ENCODE measurements around the gene ZNF263.

The ZNF263 gene

GRCh38 chr16:3234857-3235561 lies 48.3 kb upstream of the ZNF263 start, which contains the start of gene ZNF200 (continued):
- TF ChIP-seq ZNF518A (tag by site-specific recombination; conservative IDR thresholded peaks at IDR 0.05; ENCODE audit: low read depth) (peak; percentile 71; the same call in 1 of the 2 replicates), ZXDB (tag by site-specific recombination; IDR thresholded peaks at IDR 0.05) (peak; percentile 88), ZFHX2 (tag by site-specific recombination; conservative IDR thresholded peaks at IDR 0.05) (no peak), ZNF596 (tag by site-specific recombination; IDR thresholded peaks at IDR 0.05) (no peak), ZNF529 (tag by site-specific recombination; IDR thresholded peaks at IDR 0.05; ENCODE audit: insufficient replicate concordance) (no peak), ZBTB48 (tag by site-specific recombination; IDR thresholded peaks at IDR 0.05) (peak; percentile 73; the same call in 1 of the 2 replicates), ZEB2 (tag by site-specific recombination; IDR thresholded peaks at IDR 0.05) (peak; percentile 98), SP3 (tag by site-specific recombination; IDR thresholded peaks at IDR 0.05) (peak; percentile 75), ZNF335 (tag by site-specific recombination; conservative IDR thresholded peaks at IDR 0.05) (peak; percentile 99), KLF17 (tag by site-specific recombination; IDR thresholded peaks at IDR 0.05) (peak; percentile 58), ZNF580 (tag by site-specific recombination; IDR thresholded peaks at IDR 0.05) (peak; percentile 85), ZNF843 (tag by site-specific recombination; IDR thresholded peaks at IDR 0.05) (peak; percentile 53; the same call in 1 of the 2 replicates), ZNF211 (tag by site-specific recombination; IDR thresholded peaks at IDR 0.05; ENCODE audit: low read depth) (no peak), ZNF830 (tag by site-specific recombination; IDR thresholded peaks at IDR 0.05; ENCODE audit: low read depth) (no peak), ZNF629 (tag by site-specific recombination; IDR thresholded peaks at IDR 0.05) (peak; percentile 99), ZBTB11 (tag by site-specific recombination; conservative IDR thresholded peaks at IDR 0.05; ENCODE audit: low read depth) (peak; percentile 92), REPIN1 (tag by site-specific recombination; IDR thresholded peaks at IDR 0.05; ENCODE audit: low read depth) (no peak), ZNF639 (tag by site-specific recombination; IDR thresholded peaks at IDR 0.05) (peak; percentile 78), PRDM10 (tag by site-specific recombination; IDR thresholded peaks at IDR 0.05) (peak; percentile 56), ZBTB17 (tag by site-specific recombination; IDR thresholded peaks at IDR 0.05) (peak; percentile 92), INSM2 (tag by site-specific recombination; IDR thresholded peaks at IDR 0.05) (no peak), ZNF660 (tag by site-specific recombination; IDR thresholded peaks at IDR 0.05) (0 out of 2 replicates have a peak, but pooled peaks have one; percentile 18)

All from HEK293 (cell line).